CD4-positive, alpha-beta memory T cell (primary cell): ENCODE data around the gene NCOA7. TPM values are rescaled to one million over a fixed set of nuclear protein-coding genes. Genes with fewer than 3 reads are reported as not detected.

ENCODE experiments used
- CTCF ChIA-PET: fragments of 350-600 bp; sonication (Branson Sonifier 250); formaldehyde crosslinking; loops from one replicate; lab custom pipeline; 2021; ENCODE audit warnings: inconsistent platforms; ENCODE audit not compliant: partially characterized antibody; lab: Charles Lee
- POLR2A ChIA-PET: fragments of 350-600 bp; sonication (Branson Sonifier 250); formaldehyde crosslinking; loops from one replicate; lab custom pipeline; 2021; ENCODE audit not compliant: partially characterized antibody; lab: Charles Lee
- DNase-seq, 5 donors: peaks; one replicate each; pipeline versions ENCODE4 v3.0.0 to v3.0.0-alpha.2; 2020 to 2022; ENCODE audit warnings: mixed read lengths in 1 of 5
- H3K27ac ChIP-seq: one replicate; pipeline ENCODE4 v1.7.0; 2013; ENCODE audit warnings: low read depth, low read length
- H3K27me3 ChIP-seq: 2 replicates; pipeline ENCODE4 v1.7.0; 2013; ENCODE audit warnings: mild to moderate bottlenecking, low read length, moderate library complexity; ENCODE audit not compliant: insufficient read depth
- H3K36me3 ChIP-seq: 2 replicates; pipeline ENCODE4 v1.7.0; 2013; ENCODE audit warnings: mild to moderate bottlenecking, low read length, moderate library complexity; ENCODE audit not compliant: insufficient read depth
- H3K4me1 ChIP-seq: 2 replicates; pipeline ENCODE4 v1.7.0; 2013; ENCODE audit warnings: mild to moderate bottlenecking, low read length, moderate library complexity; ENCODE audit not compliant: insufficient read depth
- H3K4me3 ChIP-seq, 2 donors: one replicate each; pipeline ENCODE4 v1.7.0; 2013; ENCODE audit warnings: low read length in 2 of 2, mild to moderate bottlenecking in 1 of 2
- H3K9me3 ChIP-seq, 2 donors: one replicate each; pipeline ENCODE4 v1.7.0; 2013; ENCODE audit warnings: low read length in 2 of 2, control low read depth in 1 of 2; ENCODE audit not compliant: control insufficient read depth in 1 of 2
- H3K27ac Mint-ChIP-seq, 7 donors: one replicate each; pipeline ENCODE4 v1.8.0; 2020 to 2021; ENCODE audit warnings: mixed read lengths in 7 of 7, mild to moderate bottlenecking in 6 of 7, inconsistent platforms in 3 of 7, moderate library complexity in 3 of 7
- H3K27me3 Mint-ChIP-seq, 2 donors: one replicate each; pipeline ENCODE4 v1.8.0; 2020 to 2021; ENCODE audit warnings: mixed read lengths in 2 of 2
- H3K36me3 Mint-ChIP-seq, 2 donors: one replicate each; pipeline ENCODE4 v1.8.0; 2020 to 2021; ENCODE audit warnings: mixed read lengths in 2 of 2, inconsistent platforms in 1 of 2, mild to moderate bottlenecking in 1 of 2
- H3K4me1 Mint-ChIP-seq, 4 donors: one replicate each; pipeline ENCODE4 v1.8.0; 2020 to 2021; ENCODE audit warnings: mixed read lengths in 4 of 4, mild to moderate bottlenecking in 1 of 4
- H3K4me3 Mint-ChIP-seq, 8 donors: one replicate each; pipeline ENCODE4 v1.8.0; 2020 to 2021; ENCODE audit warnings: mixed read lengths in 8 of 8, mild to moderate bottlenecking in 7 of 8, moderate library complexity in 6 of 8, inconsistent platforms in 3 of 8
- H3K9me3 Mint-ChIP-seq, 8 donors: one replicate each; pipeline ENCODE4 v1.8.0; 2020 to 2021; ENCODE audit warnings: mixed read lengths in 8 of 8, mild to moderate bottlenecking in 5 of 8, inconsistent platforms in 3 of 8, moderate library complexity in 1 of 8
- intact Hi-C: fragments of 100-400 bp; cut with micrococcal nuclease; formaldehyde crosslinking; loops from one replicate; pipeline ENCODE4 v1.15.1; 2023
- polyA plus RNA-seq, 2 donors: library from polyadenylated mRNA; unstranded; fragments of 300-500 nt; fragmentation: Illumina TruSeq; gene quantifications; one replicate each; pipeline ENCODE4 v1.2.3, GENCODE V29; 2021
- total RNA-seq, 2 experiments: library from RNA; stranded (reverse); gene quantifications; one replicate each; pipeline ENCODE4 v1.2.3, GENCODE V29; 2021

Gene NCOA7
- total and polyA plus RNA-seq, 4 experiments from 2014 or later, result 16.9 to 75.1 (median 63.6) TPM

GRCh38 chr6:125831659-125832058 is 40.9 kb downstream of the NCOA7 start:
- POLR2A ChIA-PET, result interaction anchor here (0.9 to 10.8 kb wide), 3 partner anchors 10 to 50 kb away, joined by 4 to 217 read pairs (median 25); partner anchors contain the start of gene NCOA7
- CTCF ChIA-PET, result interaction anchor here (0.8 to 12.6 kb wide), 7 partner anchors 26 to 125 kb away, joined by 3 to 152 read pairs (median 4); partner anchors contain the start of genes HINT3 and NCOA7
- intact Hi-C loops, result no loop called here
- H3K4me1 ChIP-seq, result peaks cover 79% of the 10 kb centered on the region
- no peak overlapping the region for H3K4me3 ChIP-seq
- H3K9me3 ChIP-seq, result no peaks in the 10 kb centered on the region
- no peaks in the 10 kb centered on the region for H3K27me3 ChIP-seq
- peak overlapping the region; percentile 28 for H3K27ac ChIP-seq
- no peaks in the 10 kb centered on the region for H3K27me3 Mint-ChIP-seq
- H3K27ac Mint-ChIP-seq, result peak overlapping the region; percentile 67 to 92 (median 85)
- peaks cover 7% of the 10 kb centered on the region in 2 donors for H3K36me3 Mint-ChIP-seq
- no peaks in the 10 kb centered on the region for H3K36me3 ChIP-seq
- H3K4me1 Mint-ChIP-seq, result peaks cover 60 to 85% (median 75%) of the 10 kb centered on the region in 4 donors
- peak overlapping the region; percentile 40 to 79 (median 64) for H3K4me3 Mint-ChIP-seq
- peak in 2 of 5 donors; percentile 33 to 45 for DNase-seq
- H3K9me3 Mint-ChIP-seq, result peaks cover 0 to under 1% (median 0%) of the 10 kb centered on the region in 8 donors

GRCh38 chr6:125832391-125833117 is 41.8 kb downstream of the NCOA7 start:
- Histone ChIP-seq H3K4me3 (no peak overlapping the region), H3K4me1 (peaks cover 78% of the 10 kb centered on the region), H3K27ac (peak overlapping the region; percentile 28), H3K9me3 (no peaks in the 10 kb centered on the region), H3K36me3 (no peaks in the 10 kb centered on the region), H3K27me3 (no peaks in the 10 kb centered on the region)
- CTCF ChIA-PET, result interaction anchor here (1.1 to 12.6 kb wide), 5 partner anchors 40 to 124 kb away, joined by 3 to 152 read pairs (median 6); partner anchors contain the start of genes HINT3 and NCOA7
- H3K36me3 Mint-ChIP-seq, result peaks cover 2 to 7% of the 10 kb centered on the region in 2 donors
- DNase-seq, result no peak
- H3K27ac Mint-ChIP-seq, result peak overlapping the region; percentile 76 to 93 (median 84)
- peak overlapping the region in 6 of 8 donors; percentile 57 to 79 (median 69) for H3K4me3 Mint-ChIP-seq
- H3K9me3 Mint-ChIP-seq, result no peaks in the 10 kb centered on the region
- peaks cover 58 to 81% (median 72%) of the 10 kb centered on the region in 4 donors for H3K4me1 Mint-ChIP-seq
- POLR2A ChIA-PET, result interaction anchor here (2.5 to 10.8 kb wide), 3 partner anchors 12 to 51 kb away, joined by 7 to 217 read pairs (median 25); partner anchors contain the start of gene NCOA7
- H3K27me3 Mint-ChIP-seq, result no peaks in the 10 kb centered on the region
- intact Hi-C loops, result no loop called here

GRCh38 chr6:125834348-125834747 is 43.6 kb downstream of the NCOA7 start:
- Mint-ChIP-seq H3K36me3 (peaks cover 12 to 18% of the 10 kb centered on the region in 2 donors), H3K4me3 (peak overlapping the region; percentile 16 to 78 (median 40)), H3K9me3 (no peaks in the 10 kb centered on the region), H3K27me3 (no peaks in the 10 kb centered on the region), H3K27ac (peak overlapping the region; percentile 49 to 95 (median 81)), H3K4me1 (peaks cover 54 to 78% (median 64%) of the 10 kb centered on the region in 4 donors)
- CTCF ChIA-PET, result interaction anchor here (0.9 to 12.6 kb wide), 9 partner anchors 11 to 122 kb away, joined by 3 to 152 read pairs (median 4); partner anchors contain the start of genes HINT3 and NCOA7
- Histone ChIP-seq H3K27ac (no peak overlapping the region), H3K9me3 (no peaks in the 10 kb centered on the region), H3K27me3 (no peaks in the 10 kb centered on the region), H3K4me1 (peaks cover 62% of the 10 kb centered on the region), H3K4me3 (no peak overlapping the region), H3K36me3 (no peaks in the 10 kb centered on the region)
- POLR2A ChIA-PET, result interaction anchor here (0.7 to 10.8 kb wide), 8 partner anchors 10 to 534 kb away, joined by 3 to 217 read pairs (median 4); partner anchors contain the start of genes HINT3 and NCOA7
- peak in 4 of 5 donors; percentile 24 to 50 (median 38) for DNase-seq
- intact Hi-C loops, result loop anchor here (2.0 kb wide), 1 partner anchor 16 kb away; no protein-coding TSS in a partner anchor

GRCh38 chr6:125835221-125835744 is 44.5 kb downstream of the NCOA7 start:
- Histone ChIP-seq H3K36me3 (no peaks in the 10 kb centered on the region), H3K4me3 (no peak overlapping the region), H3K27me3 (no peaks in the 10 kb centered on the region), H3K27ac (peak overlapping the region; percentile 8), H3K4me1 (peaks cover 53% of the 10 kb centered on the region), H3K9me3 (no peaks in the 10 kb centered on the region)
- no peak for DNase-seq
- no peaks in the 10 kb centered on the region for H3K9me3 Mint-ChIP-seq
- CTCF ChIA-PET, result interaction anchor here (0.8 to 12.6 kb wide), 9 partner anchors 10 to 121 kb away, joined by 3 to 152 read pairs (median 4); partner anchors contain the start of genes HINT3 and NCOA7
- H3K4me3 Mint-ChIP-seq, result peak overlapping the region in 3 of 8 donors; percentile 16 to 73 (median 41)
- POLR2A ChIA-PET, result interaction anchor here (1.0 to 10.8 kb wide), 5 partner anchors 9 to 121 kb away, joined by 3 to 217 read pairs (median 4); partner anchors contain the start of genes HINT3 and NCOA7
- no peaks in the 10 kb centered on the region for H3K27me3 Mint-ChIP-seq
- intact Hi-C loops, result loop anchor here (2.0 kb wide), 1 partner anchor 16 kb away; no protein-coding TSS in a partner anchor
- peaks cover 12 to 18% of the 10 kb centered on the region in 2 donors for H3K36me3 Mint-ChIP-seq
- peak overlapping the region in 6 of 7 donors; percentile 12 to 95 (median 70) for H3K27ac Mint-ChIP-seq
- H3K4me1 Mint-ChIP-seq, result peaks cover 45 to 68% (median 55%) of the 10 kb centered on the region in 4 donors

- H3K36me3 Mint-ChIP-seq, result peaks cover 12 to 18% of the 10 kb centered on the region in 2 donors
- no peak overlapping the region for H3K4me3 Mint-ChIP-seq
- POLR2A ChIA-PET, result interaction anchor here (5.4 to 10.8 kb wide), 2 partner anchors 47 to 55 kb away, joined by 25 to 217 read pairs; partner anchors contain the start of gene NCOA7
- H3K4me3 ChIP-seq, result no peak overlapping the region
- H3K27ac ChIP-seq, result no peak overlapping the region
- CTCF ChIA-PET, result interaction anchor here (1.7 to 12.6 kb wide), 2 partner anchors 22 to 44 kb away, joined by 3 to 152 read pairs; partner anchors contain the start of gene NCOA7
- H3K4me1 ChIP-seq, result peaks cover 43% of the 10 kb centered on the region
- H3K27me3 Mint-ChIP-seq, result no peaks in the 10 kb centered on the region
- no peaks in the 10 kb centered on the region for H3K36me3 ChIP-seq
- H3K27me3 ChIP-seq, result no peaks in the 10 kb centered on the region
- no peaks in the 10 kb centered on the region for H3K9me3 Mint-ChIP-seq
- no peaks in the 10 kb centered on the region for H3K9me3 ChIP-seq
- no peak for DNase-seq
- intact Hi-C loops, result no loop called here
- no peak overlapping the region for H3K27ac Mint-ChIP-seq
- peaks cover 37 to 58% (median 46%) of the 10 kb centered on the region in 4 donors for H3K4me1 Mint-ChIP-seq
Measured at GRCh38 chr6:125836466-125836865, 45.7 kb downstream of the NCOA7 start.

- Histone ChIP-seq H3K27ac (no peak overlapping the region), H3K4me1 (peaks cover 30% of the 10 kb centered on the region), H3K27me3 (no peaks in the 10 kb centered on the region), H3K9me3 (no peaks in the 10 kb centered on the region), H3K36me3 (no peaks in the 10 kb centered on the region), H3K4me3 (no peak overlapping the region)
- Mint-ChIP-seq H3K27ac (no peak overlapping the region), H3K27me3 (no peaks in the 10 kb centered on the region), H3K4me1 (peaks cover 25 to 45% (median 31%) of the 10 kb centered on the region in 4 donors), H3K36me3 (peaks cover 12 to 18% of the 10 kb centered on the region in 2 donors), H3K9me3 (no peaks in the 10 kb centered on the region), H3K4me3 (no peak overlapping the region)
- ChIA-PET POLR2A (interaction anchor here (0.6 to 1.4 kb wide), 3 partner anchors 15 to 49 kb away, joined by 3 to 7 read pairs (median 3); partner anchors contain the start of gene NCOA7), CTCF (interaction anchor here (0.8 to 1.0 kb wide), 6 partner anchors 10 to 117 kb away, joined by 3 to 6 read pairs (median 3); partner anchors contain the start of gene HINT3)
- DNase-seq, result no peak
- intact Hi-C loops, result no loop called here
Measured at GRCh38 chr6:125839471-125839870, 48.7 kb downstream of the NCOA7 start.
